ENCODE results near the gene TOB1. TPM values are rescaled to one million over a fixed set of nuclear protein-coding genes. Genes with fewer than 3 reads are reported as not detected.
"Not testable (repeated sequence)": the region's sequence is repeated elsewhere in the genome, so short reads cannot be mapped to it uniquely, and the experiment has no call there.

The TOB1 gene
- total RNA-seq, 1 donor: 18.6 TPM

GRCh38 chr17:50879086-50879485 lies 12.9 kb upstream of the TOB1 start:
- H3K4me3 ChIP-seq (ENCODE audit: low read depth, low read length): no peak overlapping the region
- no peak for TF ChIP-seq CTCF (IDR thresholded peaks at IDR 0.05; ENCODE audit: insufficient read depth, low read depth, low read length)
- DNase-seq (ENCODE audit: low read depth): no peak

GRCh38 chr17:50877838-50878237 lies 11.7 kb upstream of the TOB1 start:
- no peak for TF ChIP-seq CTCF (IDR thresholded peaks at IDR 0.05; ENCODE audit: insufficient read depth, low read depth, low read length)
- no peak for DNase-seq (ENCODE audit: low read depth)
- H3K4me3 ChIP-seq (ENCODE audit: low read depth, low read length): no peak overlapping the region

- not testable (repeated sequence) for DNase-seq (ENCODE audit: low read depth); H3K4me3 ChIP-seq (ENCODE audit: low read depth, low read length)
These were observed 10.9 kb upstream of the TOB1 start for GRCh38 chr17:50877042-50877441.

- H3K4me3 ChIP-seq (ENCODE audit: low read depth, low read length): no peak overlapping the region
- no peak for TF ChIP-seq CTCF (IDR thresholded peaks at IDR 0.05; ENCODE audit: insufficient read depth, low read depth, low read length)
- no peak for DNase-seq (ENCODE audit: low read depth)
These were observed 8.9 kb upstream of the TOB1 start for GRCh38 chr17:50875074-50875473.

- H3K4me3 ChIP-seq (ENCODE audit: low read depth, low read length): no peak overlapping the region
- TF ChIP-seq CTCF (IDR thresholded peaks at IDR 0.05; ENCODE audit: insufficient read depth, low read depth, low read length): no peak
- peak; percentile 78 for DNase-seq (ENCODE audit: low read depth)
These were observed 6.7 kb upstream of the TOB1 start for GRCh38 chr17:50872710-50873424.

GRCh38 chr17:50871898-50872297 lies 5.7 kb upstream of the TOB1 start:
- H3K4me3 ChIP-seq (ENCODE audit: low read depth, low read length): no peak overlapping the region
- no peak for DNase-seq (ENCODE audit: low read depth)
- TF ChIP-seq CTCF (IDR thresholded peaks at IDR 0.05; ENCODE audit: insufficient read depth, low read depth, low read length): no peak

- no peak for TF ChIP-seq CTCF (IDR thresholded peaks at IDR 0.05; ENCODE audit: insufficient read depth, low read depth, low read length)
- no peak for DNase-seq (ENCODE audit: low read depth)
These were observed 5.2 kb upstream of the TOB1 start for GRCh38 chr17:50871364-50871763.

More at GRCh38 chr17:50871364-50871763, 5.2 kb upstream of the TOB1 start:
- H3K4me3 ChIP-seq (ENCODE audit: low read depth, low read length): no peak overlapping the region

All from fibroblast of villous mesenchyme (primary cell).